Glutamatergic neuron (in vitro differentiated cells): Measurements from ENCODE around the gene SARDH. TPM values are rescaled to one million over a fixed set of nuclear protein-coding genes. Genes with fewer than 3 reads are reported as not detected.
A peak's percentile ranks its signal among the peaks of the same experiment; 100 is the strongest.

Experiments used
- DNase-seq: peaks from one replicate; pipeline ENCODE4 v3.0.0; 2022
- H3K27ac Mint-ChIP-seq: one replicate; pipeline ENCODE4 v1.8.0; 2020; ENCODE audit warnings: mild to moderate bottlenecking, mixed read lengths, inconsistent platforms; ENCODE audit not compliant: unreplicated experiment
- H3K27me3 Mint-ChIP-seq: one replicate; pipeline ENCODE4 v1.8.0; 2020; ENCODE audit warnings: mild to moderate bottlenecking, moderate library complexity, mixed read lengths, inconsistent platforms; ENCODE audit not compliant: unreplicated experiment
- H3K36me3 Mint-ChIP-seq: one replicate; pipeline ENCODE4 v1.8.0; 2020; ENCODE audit warnings: mild to moderate bottlenecking, mixed read lengths, inconsistent platforms; ENCODE audit not compliant: unreplicated experiment
- H3K4me1 Mint-ChIP-seq: one replicate; pipeline ENCODE4 v1.8.0; 2020; ENCODE audit warnings: mild to moderate bottlenecking, low read depth, mixed read lengths, inconsistent platforms; ENCODE audit not compliant: unreplicated experiment
- H3K4me3 Mint-ChIP-seq: one replicate; pipeline ENCODE4 v1.8.0; 2020; ENCODE audit warnings: mild to moderate bottlenecking, mixed read lengths, inconsistent platforms; ENCODE audit not compliant: unreplicated experiment
- H3K9me3 Mint-ChIP-seq: one replicate; pipeline ENCODE4 v1.8.0; 2020; ENCODE audit warnings: mild to moderate bottlenecking, moderate library complexity, mixed read lengths, inconsistent platforms; ENCODE audit not compliant: unreplicated experiment
- total RNA-seq: library from RNA; stranded (reverse); fragmentation: NEBNext Ultra II Directional; extraction: Animal tissue kit (Norgen Biotek cat#: 25700); gene quantifications from one replicate; pipeline ENCODE4 v1.2.1, GENCODE V29; 2021; ENCODE audit not compliant: unreplicated experiment
- TF ChIP-seq, protein P1 (sequence below): fragments of 200-600 bp; sonication (generic); IDR thresholded peaks from one replicate; pipeline ENCODE4 v1.5.0; 2021; ENCODE audit not compliant: partially characterized antibody, unreplicated experiment

The SARDH gene
- total RNA-seq, 1 donor from 2014 or later: 2.0 TPM

DNA sequence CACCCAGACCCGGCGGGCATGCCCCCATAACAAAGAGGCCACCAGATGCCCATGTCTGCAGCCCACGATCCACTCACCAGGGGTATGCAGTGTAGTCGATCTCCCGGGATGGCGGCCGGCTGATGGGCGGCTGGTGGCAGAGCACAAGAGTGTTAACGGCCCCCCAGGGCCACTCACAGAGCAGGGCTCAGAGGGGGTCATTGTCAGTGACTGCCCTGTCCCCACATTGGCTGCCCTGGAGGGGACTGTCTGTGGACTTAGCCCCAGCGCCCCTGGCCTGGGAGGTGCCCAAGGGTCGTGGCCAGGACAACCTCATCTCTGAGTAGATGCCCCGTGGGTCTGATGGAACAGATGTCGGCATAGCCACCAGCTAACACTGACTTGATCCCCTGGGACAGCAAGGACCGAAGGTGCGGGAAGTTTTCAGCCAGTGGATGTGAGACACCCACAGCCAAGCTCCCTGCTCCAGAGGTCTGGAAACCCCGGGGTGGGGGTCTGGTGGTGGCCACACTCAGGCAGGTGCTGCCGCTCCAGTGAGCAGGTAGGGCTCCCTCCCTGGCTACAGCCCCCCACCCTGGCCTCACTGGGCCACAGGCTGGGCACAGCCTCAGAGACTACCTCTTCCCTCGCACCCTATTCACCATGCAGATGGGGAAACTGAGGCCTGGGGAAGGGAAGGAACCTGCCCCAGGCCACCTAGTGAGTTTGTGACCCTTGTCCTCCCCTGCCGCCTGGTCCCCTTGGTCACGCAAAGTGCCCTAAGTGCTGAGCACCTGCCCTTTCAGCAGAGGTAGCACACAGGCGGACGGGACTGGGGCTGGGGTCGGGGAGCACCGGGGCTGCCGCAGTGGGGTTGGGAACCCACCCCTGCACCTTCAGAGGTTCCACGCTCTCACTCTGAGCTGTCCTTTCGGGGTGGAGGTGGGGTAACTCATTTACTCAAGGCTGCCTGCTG lies 38.1 kb upstream of the SARDH start:
- Mint-ChIP-seq H3K4me1 (peaks cover 6% of the 10 kb centered on the region), H3K9me3 (peaks cover 27% of the 10 kb centered on the region), H3K4me3 (no peak overlapping the region), H3K27ac (no peak overlapping the region), H3K36me3 (no peaks in the 10 kb centered on the region), H3K27me3 (peaks cover 17% of the 10 kb centered on the region)
- TF ChIP-seq, protein P1, sequence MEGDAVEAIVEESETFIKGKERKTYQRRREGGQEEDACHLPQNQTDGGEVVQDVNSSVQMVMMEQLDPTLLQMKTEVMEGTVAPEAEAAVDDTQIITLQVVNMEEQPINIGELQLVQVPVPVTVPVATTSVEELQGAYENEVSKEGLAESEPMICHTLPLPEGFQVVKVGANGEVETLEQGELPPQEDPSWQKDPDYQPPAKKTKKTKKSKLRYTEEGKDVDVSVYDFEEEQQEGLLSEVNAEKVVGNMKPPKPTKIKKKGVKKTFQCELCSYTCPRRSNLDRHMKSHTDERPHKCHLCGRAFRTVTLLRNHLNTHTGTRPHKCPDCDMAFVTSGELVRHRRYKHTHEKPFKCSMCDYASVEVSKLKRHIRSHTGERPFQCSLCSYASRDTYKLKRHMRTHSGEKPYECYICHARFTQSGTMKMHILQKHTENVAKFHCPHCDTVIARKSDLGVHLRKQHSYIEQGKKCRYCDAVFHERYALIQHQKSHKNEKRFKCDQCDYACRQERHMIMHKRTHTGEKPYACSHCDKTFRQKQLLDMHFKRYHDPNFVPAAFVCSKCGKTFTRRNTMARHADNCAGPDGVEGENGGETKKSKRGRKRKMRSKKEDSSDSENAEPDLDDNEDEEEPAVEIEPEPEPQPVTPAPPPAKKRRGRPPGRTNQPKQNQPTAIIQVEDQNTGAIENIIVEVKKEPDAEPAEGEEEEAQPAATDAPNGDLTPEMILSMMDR: no peak
- no peak for DNase-seq

DNA sequence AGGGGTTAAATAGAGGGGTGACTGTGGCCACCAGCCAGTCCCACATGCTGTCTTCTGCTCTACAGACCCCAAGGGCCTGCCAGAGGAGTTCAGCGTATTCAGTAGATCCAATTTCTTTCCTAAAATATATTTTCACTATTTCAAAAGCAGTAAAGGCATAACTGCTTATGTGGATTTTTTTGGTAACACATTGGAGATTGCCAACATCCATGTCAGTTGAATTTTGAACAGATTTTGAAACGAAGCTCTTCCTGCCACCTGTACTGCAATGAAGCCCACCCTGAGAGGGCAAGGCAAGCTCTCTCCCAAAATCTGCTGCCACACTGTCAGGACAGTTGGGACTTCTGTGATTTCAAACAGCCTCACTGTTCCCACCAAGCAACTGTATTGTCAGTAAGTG lies 37.1 kb upstream of the SARDH start:
- TF ChIP-seq, protein P1: no peak
- H3K9me3 Mint-ChIP-seq: peaks cover 33% of the 10 kb centered on the region
- H3K4me1 Mint-ChIP-seq: peaks cover 4% of the 10 kb centered on the region
- peaks cover 16% of the 10 kb centered on the region for H3K27me3 Mint-ChIP-seq
- DNase-seq: no peak
- H3K27ac Mint-ChIP-seq: no peak overlapping the region
- peaks cover 5% of the 10 kb centered on the region for H3K36me3 Mint-ChIP-seq
- H3K4me3 Mint-ChIP-seq: no peak overlapping the region

DNA sequence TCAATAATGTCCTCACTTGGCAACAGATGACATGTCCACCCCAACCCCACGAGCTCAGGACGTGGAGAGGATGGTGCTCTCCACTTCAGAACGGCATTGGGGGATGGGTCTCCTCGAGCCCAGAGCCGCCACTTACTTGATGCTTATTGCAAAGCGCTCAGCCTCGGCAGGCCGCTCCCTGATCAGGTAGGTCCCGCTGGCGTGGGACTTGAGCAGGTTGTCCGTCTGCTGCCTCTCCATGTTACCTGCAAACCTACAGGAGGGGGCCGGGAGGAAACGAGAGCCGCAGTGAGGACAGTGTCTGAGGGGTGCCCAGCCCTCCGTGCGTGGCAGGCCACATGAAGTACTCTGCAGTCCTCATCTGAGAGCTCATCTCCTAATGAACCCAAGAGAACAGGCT lies 36.6 kb upstream of the SARDH start:
- Mint-ChIP-seq H3K4me1 (peaks cover 4% of the 10 kb centered on the region), H3K27me3 (peaks cover 14% of the 10 kb centered on the region), H3K36me3 (peaks cover 5% of the 10 kb centered on the region), H3K4me3 (no peak overlapping the region), H3K27ac (no peak overlapping the region), H3K9me3 (peaks cover 33% of the 10 kb centered on the region)
- DNase-seq: no peak
- TF ChIP-seq, protein P1: no peak

DNA sequence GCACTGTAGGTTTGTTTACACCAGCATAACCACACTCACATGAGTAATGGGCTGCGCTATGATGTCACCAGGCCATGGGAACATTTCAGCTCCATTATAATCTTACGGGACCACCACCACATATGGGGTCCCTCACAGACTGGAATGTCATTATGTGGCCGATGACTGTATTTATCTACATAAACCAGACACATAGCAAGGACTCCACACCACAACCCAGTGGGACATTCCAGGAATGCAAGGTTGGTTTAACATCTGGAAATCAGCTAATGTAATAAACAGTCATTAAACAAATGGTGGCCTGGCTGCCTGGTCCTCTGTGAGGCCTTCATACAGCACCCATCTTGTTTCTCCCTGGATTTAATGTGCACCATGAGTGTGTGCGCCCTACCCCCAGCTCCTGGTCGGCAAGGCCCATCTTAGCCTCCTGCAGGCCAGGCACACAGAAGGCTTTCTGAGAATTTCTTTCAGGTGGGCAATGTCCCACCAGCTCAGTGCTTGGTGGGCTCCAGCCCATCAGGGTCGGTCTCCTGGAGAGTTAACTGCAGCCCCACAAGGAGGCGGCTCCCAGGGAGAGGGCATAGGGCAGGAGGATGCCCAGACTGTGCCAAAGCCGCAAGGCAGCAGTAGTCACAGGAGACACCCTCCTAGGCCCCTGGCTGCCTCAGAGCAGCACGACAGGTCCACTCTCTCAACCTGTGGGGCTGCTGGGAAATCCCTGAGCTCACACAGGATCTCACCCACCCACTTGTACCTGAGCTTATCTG lies 35.9 kb upstream of the SARDH start:
- Mint-ChIP-seq H3K36me3 (peaks cover 5% of the 10 kb centered on the region), H3K27me3 (peaks cover 12% of the 10 kb centered on the region), H3K27ac (no peak overlapping the region), H3K4me1 (peaks cover 4% of the 10 kb centered on the region), H3K4me3 (no peak overlapping the region), H3K9me3 (peaks cover 28% of the 10 kb centered on the region)
- peak; percentile 8 for DNase-seq
- TF ChIP-seq, protein P1: no peak
